ENCODE measurements around the gene ADAMTS1. TPM values are rescaled to one million over a fixed set of nuclear protein-coding genes. Genes with fewer than 3 reads are reported as not detected.
A peak's percentile ranks its signal among the peaks of the same experiment; 100 is the strongest.

ADAMTS1 gene
- total RNA-seq: 10 to 100 TPM; 12.5 to 18.7 (median 17.1) TPM
- total RNA-seq (2013): 15.2 TPM

DNA sequence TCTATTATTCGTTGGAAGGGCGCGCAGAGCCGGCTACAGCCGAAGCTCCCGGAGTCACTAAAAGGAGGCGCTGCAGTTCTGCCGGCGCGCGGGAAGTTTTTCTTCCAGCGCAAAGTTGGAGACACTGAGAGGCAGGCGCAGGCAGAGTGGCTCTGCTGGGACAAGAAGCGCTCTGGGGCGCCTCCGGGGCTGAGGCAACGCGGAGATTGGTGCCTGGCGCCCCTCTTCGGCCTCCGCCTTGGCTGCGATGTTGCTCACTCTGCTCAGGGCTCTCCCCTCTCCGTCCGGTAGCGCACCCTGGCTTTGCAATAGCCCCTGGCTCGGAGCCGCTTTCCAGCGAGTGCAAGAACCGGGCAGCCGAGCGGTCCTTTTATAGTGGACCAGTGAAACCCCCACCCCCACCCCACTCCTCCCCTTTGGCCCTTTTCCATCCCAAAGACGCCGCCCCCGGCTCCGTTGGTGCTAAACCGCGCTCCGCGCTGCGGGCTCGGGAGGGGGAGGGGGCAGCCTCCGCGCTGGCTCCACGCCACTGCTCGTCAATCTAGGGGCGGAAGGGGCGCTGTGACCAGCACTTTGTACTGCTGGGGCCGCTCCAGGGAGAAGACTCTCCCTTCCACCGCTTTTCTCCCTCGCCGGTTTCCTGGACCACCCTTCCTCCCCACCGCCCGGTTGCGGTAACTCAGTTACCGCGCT, at the start of gene ADAMTS1:
Gene ADAMTS1, minus strand, starts transcription at position 344 of the 693 bp plus-strand sequence. CDS start 455 bp downstream, outside the sequence.
- TF ChIP-seq, protein P1, sequence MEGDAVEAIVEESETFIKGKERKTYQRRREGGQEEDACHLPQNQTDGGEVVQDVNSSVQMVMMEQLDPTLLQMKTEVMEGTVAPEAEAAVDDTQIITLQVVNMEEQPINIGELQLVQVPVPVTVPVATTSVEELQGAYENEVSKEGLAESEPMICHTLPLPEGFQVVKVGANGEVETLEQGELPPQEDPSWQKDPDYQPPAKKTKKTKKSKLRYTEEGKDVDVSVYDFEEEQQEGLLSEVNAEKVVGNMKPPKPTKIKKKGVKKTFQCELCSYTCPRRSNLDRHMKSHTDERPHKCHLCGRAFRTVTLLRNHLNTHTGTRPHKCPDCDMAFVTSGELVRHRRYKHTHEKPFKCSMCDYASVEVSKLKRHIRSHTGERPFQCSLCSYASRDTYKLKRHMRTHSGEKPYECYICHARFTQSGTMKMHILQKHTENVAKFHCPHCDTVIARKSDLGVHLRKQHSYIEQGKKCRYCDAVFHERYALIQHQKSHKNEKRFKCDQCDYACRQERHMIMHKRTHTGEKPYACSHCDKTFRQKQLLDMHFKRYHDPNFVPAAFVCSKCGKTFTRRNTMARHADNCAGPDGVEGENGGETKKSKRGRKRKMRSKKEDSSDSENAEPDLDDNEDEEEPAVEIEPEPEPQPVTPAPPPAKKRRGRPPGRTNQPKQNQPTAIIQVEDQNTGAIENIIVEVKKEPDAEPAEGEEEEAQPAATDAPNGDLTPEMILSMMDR (IDR thresholded peaks at IDR 0.05): no peak
- peaks cover 15% of the 10 kb centered on the region for H3K36me3 ChIP-seq (ENCODE audit: control insufficient read depth, insufficient read depth, low read length)
- no peaks in the 10 kb centered on the region for H3K9me3 Mint-ChIP-seq
- H3K27me3 ChIP-seq (ENCODE audit: control insufficient read depth, insufficient read depth, low read length): no peaks in the 10 kb centered on the region
- H3K9me3 ChIP-seq (ENCODE audit: control insufficient read depth, insufficient read depth, low read length): no peaks in the 10 kb centered on the region
- peak within 1 kb of the TSS; percentile 91 for H3K4me3 Mint-ChIP-seq
- peaks cover 17% of the 10 kb centered on the region for H3K36me3 Mint-ChIP-seq
- peak within 1 kb of the TSS; percentile 81 to 91 for H3K27ac Mint-ChIP-seq
- intact Hi-C loops (cut with micrococcal nuclease): loop anchor here (2.0 to 5.0 kb wide), 3 partner anchors 38 to 1990 kb away; no protein-coding TSS in a partner anchor
- peaks cover 9 to 15% of the 10 kb centered on the region in 2 donors for H3K27me3 Mint-ChIP-seq (ENCODE audit: low read depth in 2 of 2)
- peak within 1 kb of the TSS; percentile 70 for H3K4me3 ChIP-seq (ENCODE audit: low read length)
- ATAC-seq (peak; percentile 52 to 65 (median 63)), DNase-seq (peak; percentile 42 to 61)
- peaks cover 58 to 71% of the 10 kb centered on the region in 2 donors for H3K4me1 Mint-ChIP-seq
- peak within 1 kb of the TSS; percentile 34 for H3K27ac ChIP-seq (ENCODE audit: low read length)
- H3K4me1 ChIP-seq (ENCODE audit: control insufficient read depth, insufficient read depth, low read length): peaks cover 38% of the 10 kb centered on the region
- WGBS (ENCODE audit: insufficient coverage): under 1% methylated on average over 56 of the region's 56 CpGs

- H3K4me1 Mint-ChIP-seq: no peaks in the 10 kb centered on the region
- no peaks in the 10 kb centered on the region for H3K36me3 Mint-ChIP-seq
- ATAC-seq (no peak), DNase-seq (no peak)
- no peak overlapping the region for H3K27ac Mint-ChIP-seq
- TF ChIP-seq, protein P1 (IDR thresholded peaks at IDR 0.05): no peak
- WGBS (ENCODE audit: insufficient coverage): no CpG with 5 or more reads among the region's 1 CpG
- no peaks in the 10 kb centered on the region for H3K36me3 ChIP-seq (ENCODE audit: control insufficient read depth, insufficient read depth, low read length)
- no peaks in the 10 kb centered on the region for H3K27me3 ChIP-seq (ENCODE audit: control insufficient read depth, insufficient read depth, low read length)
- H3K4me1 ChIP-seq (ENCODE audit: control insufficient read depth, insufficient read depth, low read length): no peaks in the 10 kb centered on the region
- no peaks in the 10 kb centered on the region for H3K9me3 Mint-ChIP-seq
- H3K4me3 Mint-ChIP-seq: no peak overlapping the region
- H3K27ac ChIP-seq (ENCODE audit: low read length): no peak overlapping the region
- H3K4me3 ChIP-seq (ENCODE audit: low read length): no peak overlapping the region
- H3K27me3 Mint-ChIP-seq (ENCODE audit: low read depth in 2 of 2): peaks cover 8 to 14% of the 10 kb centered on the region in 2 donors
- H3K9me3 ChIP-seq (ENCODE audit: control insufficient read depth, insufficient read depth, low read length): no peaks in the 10 kb centered on the region
- intact Hi-C loops (cut with micrococcal nuclease): no loop called here
Measured at GRCh38 chr21:26892151-26892550, 46.9 kb upstream of the ADAMTS1 start.

- Histone ChIP-seq H3K4me3 (ENCODE audit: low read length) (no peak overlapping the region), H3K4me1 (ENCODE audit: control insufficient read depth, insufficient read depth, low read length) (no peaks in the 10 kb centered on the region), H3K9me3 (ENCODE audit: control insufficient read depth, insufficient read depth, low read length) (no peaks in the 10 kb centered on the region), H3K27ac (ENCODE audit: low read length) (no peak overlapping the region), H3K36me3 (ENCODE audit: control insufficient read depth, insufficient read depth, low read length) (no peaks in the 10 kb centered on the region), H3K27me3 (ENCODE audit: control insufficient read depth, insufficient read depth, low read length) (no peaks in the 10 kb centered on the region)
- no peaks in the 10 kb centered on the region for H3K9me3 Mint-ChIP-seq
- WGBS (ENCODE audit: insufficient coverage): 93% methylated on average over 4 of the region's 5 CpGs
- TF ChIP-seq, protein P1 (IDR thresholded peaks at IDR 0.05): no peak
- no peak overlapping the region for H3K27ac Mint-ChIP-seq
- H3K4me1 Mint-ChIP-seq: no peaks in the 10 kb centered on the region
- H3K27me3 Mint-ChIP-seq (ENCODE audit: low read depth in 2 of 2): peaks cover 15 to 26% of the 10 kb centered on the region in 2 donors
- intact Hi-C loops (cut with micrococcal nuclease): no loop called here
- DNase-seq (no peak), ATAC-seq (no peak)
- H3K4me3 Mint-ChIP-seq: no peak overlapping the region
- H3K36me3 Mint-ChIP-seq: no peaks in the 10 kb centered on the region
Measured at GRCh38 chr21:26888931-26889330, 43.7 kb upstream of the ADAMTS1 start.

DNA sequence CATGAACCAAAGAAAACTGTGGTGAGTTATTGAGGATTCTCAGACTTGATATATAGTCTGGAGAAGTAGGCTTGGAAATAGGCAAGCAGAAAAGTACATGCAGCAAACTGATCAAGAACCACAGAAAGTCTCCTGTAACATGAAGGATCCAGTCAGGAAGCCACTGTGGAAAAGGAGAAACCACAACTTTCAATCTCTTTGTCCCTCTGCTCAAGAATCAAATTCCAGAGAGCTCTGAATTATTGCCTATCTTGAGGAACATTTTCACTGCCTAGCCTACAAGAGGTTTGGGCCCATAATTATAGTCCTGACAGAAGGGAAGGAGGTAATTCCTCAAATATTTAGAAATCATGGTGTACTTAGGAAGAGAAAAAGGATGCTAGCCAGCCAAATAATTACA, 43.0 kb upstream of the ADAMTS1 start:
- Mint-ChIP-seq H3K36me3 (no peaks in the 10 kb centered on the region), H3K4me1 (no peaks in the 10 kb centered on the region), H3K9me3 (no peaks in the 10 kb centered on the region), H3K4me3 (no peak overlapping the region), H3K27me3 (ENCODE audit: low read depth in 2 of 2) (peaks cover 15 to 19% of the 10 kb centered on the region in 2 donors), H3K27ac (no peak overlapping the region)
- Histone ChIP-seq H3K27ac (ENCODE audit: low read length) (no peak overlapping the region), H3K27me3 (ENCODE audit: control insufficient read depth, insufficient read depth, low read length) (no peaks in the 10 kb centered on the region), H3K36me3 (ENCODE audit: control insufficient read depth, insufficient read depth, low read length) (no peaks in the 10 kb centered on the region), H3K4me1 (ENCODE audit: control insufficient read depth, insufficient read depth, low read length) (no peaks in the 10 kb centered on the region), H3K4me3 (ENCODE audit: low read length) (no peak overlapping the region), H3K9me3 (ENCODE audit: control insufficient read depth, insufficient read depth, low read length) (no peaks in the 10 kb centered on the region)
- no peak for DNase-seq
- ATAC-seq: no peak
- TF ChIP-seq, protein P1 (IDR thresholded peaks at IDR 0.05): no peak
- intact Hi-C loops (cut with micrococcal nuclease): no loop called here
